Measurements from ENCODE around the gene LSM14A. TPM values are rescaled to one million over a fixed set of nuclear protein-coding genes. Genes with fewer than 3 reads are reported as not detected.
"Not testable (repeated sequence)": the region's sequence is repeated elsewhere in the genome, so short reads cannot be mapped to it uniquely, and the experiment has no call there.

LSM14A gene
- total RNA-seq, 5 donors from 2014 or later (not counting 1 experiment from before 2014, with no cell fraction given), result 135 to 180 (median 159) TPM

DNA sequence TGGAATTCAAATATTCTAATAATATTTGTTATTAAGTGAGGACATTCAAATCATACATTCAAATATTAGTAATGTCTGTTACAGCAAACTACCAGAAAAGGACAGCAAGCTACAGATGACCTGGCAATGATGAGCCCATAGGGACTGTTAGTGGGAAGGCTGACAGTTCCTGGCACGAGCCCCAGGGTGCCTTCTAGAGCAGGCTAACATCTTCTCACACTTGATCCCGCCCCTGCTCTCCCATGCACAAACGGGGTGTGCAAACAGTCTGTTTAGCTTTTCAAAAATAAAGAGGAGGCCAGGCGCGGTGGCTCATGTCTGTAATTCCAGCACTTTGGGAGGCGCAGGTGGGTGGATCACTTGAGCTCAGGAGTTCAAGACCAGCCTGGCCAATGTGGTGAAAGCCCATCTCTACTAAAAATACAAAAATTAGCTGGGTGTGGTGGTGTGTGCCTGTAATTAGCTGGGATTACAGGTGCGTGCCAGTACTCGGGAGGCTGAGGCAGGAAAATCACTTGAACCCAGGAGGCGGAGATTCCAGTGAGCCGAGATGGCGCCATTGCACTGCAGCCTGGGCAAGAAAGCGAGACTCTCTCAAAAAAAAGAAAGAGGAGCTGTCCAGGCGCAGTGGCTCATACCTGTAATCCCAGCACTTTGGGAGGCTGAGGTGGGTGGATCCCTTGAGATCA, 72.5 kb downstream of the LSM14A start:
- POLR2A ChIA-PET, result no interaction called here
- Mint-ChIP-seq H3K9me3 (no peaks in the 10 kb centered on the region), H3K27me3 (no peaks in the 10 kb centered on the region), H3K36me3 (no peaks in the 10 kb centered on the region), H3K27ac (no peak overlapping the region), H3K4me3 (no peak overlapping the region), H3K4me1 (no peaks in the 10 kb centered on the region)
- H3K27me3 ChIP-seq (replicated peaks in 1 of 2; ENCODE audit: control insufficient read depth in 2 of 2, extremely low read depth in 1 of 2, insufficient read depth in 2 of 2, low read length in 1 of 2), result no peaks in the 10 kb centered on the region
- no peaks in the 10 kb centered on the region for H3K9me3 ChIP-seq
- H3K4me3 ChIP-seq (ENCODE audit: control insufficient read depth in 1 of 2, extremely low read depth in 1 of 2, low read length in 1 of 2), result no peak overlapping the region
- CTCF ChIA-PET, result no interaction called here
- DNase-seq (no peak), ATAC-seq (replicated peaks in 1 of 4) (no peak)
- H3K36me3 ChIP-seq (ENCODE audit: control insufficient read depth in 2 of 2, extremely low read depth in 1 of 2, insufficient read depth in 1 of 2, low read length in 1 of 2), result no peaks in the 10 kb centered on the region
- H3K27ac ChIP-seq (ENCODE audit: low read length), result no peak overlapping the region
- WGBS (ENCODE audit: insufficient coverage), result 69% methylated on average over 3 of the region's 13 CpGs
- H3K4me1 ChIP-seq (ENCODE audit: control insufficient read depth in 1 of 2, extremely low read depth in 1 of 2, insufficient read depth in 2 of 2, low read length in 2 of 2), result no peaks in the 10 kb centered on the region

DNA sequence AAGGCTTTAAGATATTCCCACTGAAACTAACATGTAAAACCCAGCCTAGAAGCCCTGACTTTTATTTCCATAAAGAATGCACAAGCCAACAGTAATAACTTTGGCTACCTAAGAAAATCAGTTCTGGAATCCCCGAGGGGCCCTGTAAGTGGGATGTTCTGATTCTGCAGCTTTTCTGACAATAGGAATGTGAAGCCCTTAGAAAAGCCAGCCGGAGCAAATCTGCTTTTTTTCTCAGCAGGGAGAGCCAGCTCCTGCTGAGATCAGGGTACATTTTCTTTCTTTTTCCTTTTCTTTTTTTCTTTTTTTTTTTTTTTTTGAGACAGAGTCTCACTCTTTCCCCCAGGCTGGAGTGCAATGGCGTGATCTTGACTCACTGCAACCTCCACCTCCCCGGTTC, 74.0 kb downstream of the LSM14A start:
- ChIA-PET CTCF (interaction anchor here in 1 of 2 donors (0.7 kb wide), 1 partner anchor 898 kb away, joined by 6 read pairs; no protein-coding TSS in a partner anchor), POLR2A (no interaction called here)
- no peak overlapping the region for H3K27ac ChIP-seq (ENCODE audit: low read length)
- H3K27me3 ChIP-seq (replicated peaks in 1 of 2; ENCODE audit: control insufficient read depth in 2 of 2, extremely low read depth in 1 of 2, insufficient read depth in 2 of 2, low read length in 1 of 2), result no peaks in the 10 kb centered on the region
- no peaks in the 10 kb centered on the region for H3K36me3 ChIP-seq (ENCODE audit: control insufficient read depth in 2 of 2, extremely low read depth in 1 of 2, insufficient read depth in 1 of 2, low read length in 1 of 2)
- no peaks in the 10 kb centered on the region for H3K4me1 ChIP-seq (ENCODE audit: control insufficient read depth in 1 of 2, extremely low read depth in 1 of 2, insufficient read depth in 2 of 2, low read length in 2 of 2)
- Mint-ChIP-seq H3K4me1 (no peaks in the 10 kb centered on the region), H3K36me3 (no peaks in the 10 kb centered on the region), H3K4me3 (no peak overlapping the region), H3K27me3 (no peaks in the 10 kb centered on the region), H3K27ac (no peak overlapping the region), H3K9me3 (no peaks in the 10 kb centered on the region)
- WGBS (ENCODE audit: insufficient coverage), result 100% methylated on average over 1 of the region's 4 CpGs
- DNase-seq (no peak), ATAC-seq (replicated peaks in 1 of 4) (no peak)
- H3K4me3 ChIP-seq (ENCODE audit: control insufficient read depth in 1 of 2, extremely low read depth in 1 of 2, low read length in 1 of 2), result no peak overlapping the region
- H3K9me3 ChIP-seq, result no peaks in the 10 kb centered on the region

DNA sequence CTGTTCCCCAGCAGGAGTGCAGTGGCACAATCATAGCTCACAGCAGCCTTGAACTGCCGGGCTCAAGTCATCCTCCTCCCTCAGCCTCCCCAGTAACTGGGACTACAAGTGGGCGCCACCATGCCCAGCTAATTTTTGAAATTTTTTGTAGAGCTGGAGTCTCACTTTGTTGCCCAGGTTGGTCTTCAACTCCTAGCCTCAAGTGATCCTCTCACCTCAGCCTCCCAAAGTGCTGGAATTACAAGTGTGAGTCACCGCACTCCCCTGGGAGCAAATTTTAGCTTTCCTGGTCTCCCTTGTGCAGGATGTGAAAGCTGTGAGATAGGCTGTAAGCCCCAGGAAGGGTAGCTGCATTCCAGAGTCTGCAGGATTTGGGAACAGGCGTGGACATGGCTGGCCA, 76.6 kb downstream of the LSM14A start:
- no peaks in the 10 kb centered on the region for H3K36me3 ChIP-seq (ENCODE audit: control insufficient read depth in 2 of 2, extremely low read depth in 1 of 2, insufficient read depth in 1 of 2, low read length in 1 of 2)
- no peaks in the 10 kb centered on the region for H3K27me3 ChIP-seq (replicated peaks in 1 of 2; ENCODE audit: control insufficient read depth in 2 of 2, extremely low read depth in 1 of 2, insufficient read depth in 2 of 2, low read length in 1 of 2)
- ATAC-seq (replicated peaks in 1 of 4) (no peak), DNase-seq (no peak)
- peaks cover 2 to 6% of the 10 kb centered on the region in 2 experiments for H3K4me1 ChIP-seq (ENCODE audit: control insufficient read depth in 1 of 2, extremely low read depth in 1 of 2, insufficient read depth in 2 of 2, low read length in 2 of 2)
- Mint-ChIP-seq H3K4me3 (no peak overlapping the region), H3K9me3 (no peaks in the 10 kb centered on the region), H3K27ac (no peak overlapping the region), H3K4me1 (peaks cover 7 to 8% (median 8%) of the 10 kb centered on the region in 3 donors), H3K27me3 (no peaks in the 10 kb centered on the region), H3K36me3 (no peaks in the 10 kb centered on the region)
- POLR2A ChIA-PET, result interaction anchor here in 1 of 2 donors (0.6 kb wide), 1 partner anchor 76 kb away, joined by 6 read pairs; no protein-coding TSS in a partner anchor
- H3K9me3 ChIP-seq, result no peaks in the 10 kb centered on the region
- no peak overlapping the region for H3K27ac ChIP-seq (ENCODE audit: low read length)
- H3K4me3 ChIP-seq (ENCODE audit: control insufficient read depth in 1 of 2, extremely low read depth in 1 of 2, low read length in 1 of 2), result no peak overlapping the region
- WGBS (ENCODE audit: insufficient coverage), result 92% methylated on average over 1 of the region's 4 CpGs
- CTCF ChIA-PET, result no interaction called here

DNA sequence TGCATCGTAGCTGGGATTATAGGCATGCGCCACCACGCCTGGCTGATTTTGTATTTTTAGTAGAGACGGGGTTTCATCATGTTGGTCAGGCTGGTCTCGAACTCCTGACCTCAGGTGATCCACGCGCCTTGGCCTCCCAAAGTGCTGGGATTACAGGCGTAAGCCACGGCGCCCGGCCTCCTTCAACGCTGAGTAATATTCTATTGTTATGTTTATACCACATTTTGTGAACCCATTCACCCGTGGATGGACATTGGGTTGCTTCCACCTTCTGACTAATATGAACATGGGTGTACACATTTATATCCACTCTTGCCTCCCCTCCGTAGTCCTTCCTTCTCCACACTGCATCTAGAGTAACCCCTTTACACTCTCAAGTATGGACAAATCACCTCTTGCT, 80.9 kb downstream of the LSM14A start:
- H3K4me3 Mint-ChIP-seq, result peak overlapping the region; percentile 86 to 99 (median 95)
- H3K9me3 Mint-ChIP-seq; H3K36me3 ChIP-seq (ENCODE audit: control insufficient read depth in 2 of 2, extremely low read depth in 1 of 2, insufficient read depth in 1 of 2, low read length in 1 of 2); CTCF ChIA-PET; H3K27me3 ChIP-seq (replicated peaks in 1 of 2; ENCODE audit: control insufficient read depth in 2 of 2, extremely low read depth in 1 of 2, insufficient read depth in 2 of 2, low read length in 1 of 2); ATAC-seq (replicated peaks in 1 of 4); H3K27me3 Mint-ChIP-seq; DNase-seq; H3K9me3 ChIP-seq; H3K4me3 ChIP-seq (ENCODE audit: control insufficient read depth in 1 of 2, extremely low read depth in 1 of 2, low read length in 1 of 2); H3K27ac ChIP-seq (ENCODE audit: low read length); H3K36me3 Mint-ChIP-seq; POLR2A ChIA-PET: not testable (repeated sequence)
- peaks cover 30 to 35% (median 33%) of the 10 kb centered on the region in 3 donors for H3K4me1 Mint-ChIP-seq
- peak overlapping the region in 1 of 2 donors; percentile 95 for H3K27ac Mint-ChIP-seq
- whole genome bisulfite sequencing (ENCODE audit: insufficient coverage), result 100% methylated on average over 1 of the region's 14 CpGs
- H3K4me1 ChIP-seq (ENCODE audit: control insufficient read depth in 1 of 2, extremely low read depth in 1 of 2, insufficient read depth in 2 of 2, low read length in 2 of 2), result peaks cover 14 to 20% of the 10 kb centered on the region in 2 experiments

DNA sequence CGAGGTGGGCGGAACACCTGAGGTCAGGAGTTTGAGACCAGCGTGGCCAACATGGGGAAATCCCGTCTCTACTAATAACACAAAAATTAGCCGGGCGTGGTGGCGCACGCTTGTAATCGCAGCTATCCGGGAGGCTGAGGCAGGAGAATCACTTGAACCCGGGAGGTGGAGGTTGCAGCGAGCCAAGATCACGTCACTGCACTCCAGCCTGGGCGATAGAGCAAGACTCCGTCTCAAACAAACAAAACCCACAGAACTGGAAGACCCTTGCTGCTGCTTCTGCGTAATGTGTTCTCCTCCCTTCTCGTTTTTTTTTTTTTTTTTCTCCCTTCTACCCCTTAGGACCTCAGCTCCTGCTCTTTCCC, 81.4 kb downstream of the LSM14A start:
- 47% methylated on average over 8 of the region's 17 CpGs for WGBS (ENCODE audit: insufficient coverage)
- H3K4me3 ChIP-seq (ENCODE audit: control insufficient read depth in 1 of 2, extremely low read depth in 1 of 2, low read length in 1 of 2), result peak overlapping the region; percentile 78 to 94
- Mint-ChIP-seq H3K4me3 (peak overlapping the region; percentile 86 to 99 (median 95)), H3K27ac (peak overlapping the region; percentile 95 to 98), H3K4me1 (peaks cover 32 to 38% (median 36%) of the 10 kb centered on the region in 3 donors)
- H3K36me3 Mint-ChIP-seq; H3K27me3 ChIP-seq (replicated peaks in 1 of 2; ENCODE audit: control insufficient read depth in 2 of 2, extremely low read depth in 1 of 2, insufficient read depth in 2 of 2, low read length in 1 of 2); POLR2A ChIA-PET; H3K36me3 ChIP-seq (ENCODE audit: control insufficient read depth in 2 of 2, extremely low read depth in 1 of 2, insufficient read depth in 1 of 2, low read length in 1 of 2); H3K9me3 ChIP-seq; ATAC-seq (replicated peaks in 1 of 4); H3K27me3 Mint-ChIP-seq; DNase-seq; H3K9me3 Mint-ChIP-seq; CTCF ChIA-PET: not testable (repeated sequence)
- peak overlapping the region; percentile 90 for H3K27ac ChIP-seq (ENCODE audit: low read length)
- H3K4me1 ChIP-seq (ENCODE audit: control insufficient read depth in 1 of 2, extremely low read depth in 1 of 2, insufficient read depth in 2 of 2, low read length in 2 of 2), result peaks cover 14 to 20% of the 10 kb centered on the region in 2 experiments

DNA sequence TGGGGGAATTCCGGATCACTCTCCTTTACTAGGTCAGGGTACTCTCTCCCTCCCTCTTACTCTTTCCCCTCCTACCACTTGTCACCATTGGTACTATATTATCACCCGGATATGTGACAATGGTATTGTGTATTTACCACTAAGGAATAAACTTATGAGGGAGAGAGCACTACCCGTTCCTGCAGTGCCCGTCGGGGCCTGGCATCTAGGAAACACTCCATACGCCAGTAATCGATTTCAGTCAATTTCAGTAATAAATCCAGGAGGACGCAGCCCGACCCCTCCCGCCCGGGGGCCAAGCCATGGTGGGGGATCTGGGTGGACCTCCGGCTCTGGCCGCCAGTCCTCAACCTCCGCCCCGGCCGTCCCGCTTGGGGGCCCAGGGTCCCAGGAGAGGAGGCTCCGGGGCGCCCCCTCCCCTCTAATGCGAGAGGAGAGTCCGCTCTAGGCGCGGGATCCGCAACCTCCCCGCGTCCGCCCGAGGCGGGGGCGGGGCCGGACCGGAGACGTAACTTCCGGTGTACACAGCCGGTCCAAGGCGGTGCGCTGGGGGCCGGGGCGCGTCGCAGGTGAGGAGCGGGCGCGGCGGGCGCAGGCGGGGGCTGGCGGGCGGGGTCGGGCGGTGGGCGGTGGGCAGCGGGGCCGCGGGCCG, 81.9 kb downstream of the LSM14A start, which contains the start of gene GARRE1:
TSS of gene GARRE1 (plus strand) at position 509 of the 652 bp plus-strand sequence. CDS start 45,920 bp downstream, outside the sequence.
- ChIA-PET CTCF (no interaction called here), POLR2A (no interaction called here)
- peak within 1 kb of the TSS; percentile 78 to 94 for H3K4me3 ChIP-seq (ENCODE audit: control insufficient read depth in 1 of 2, extremely low read depth in 1 of 2, low read length in 1 of 2)
- Mint-ChIP-seq H3K4me1 (peaks cover 35 to 43% (median 40%) of the 10 kb centered on the region in 3 donors), H3K9me3 (no peaks in the 10 kb centered on the region), H3K27ac (peak within 1 kb of the TSS; percentile 95 to 98), H3K27me3 (no peaks in the 10 kb centered on the region), H3K36me3 (peaks cover 4% of the 10 kb centered on the region), H3K4me3 (peak within 1 kb of the TSS; percentile 86 to 99 (median 95))
- H3K9me3 ChIP-seq, result no peaks in the 10 kb centered on the region
- H3K27me3 ChIP-seq (replicated peaks in 1 of 2; ENCODE audit: control insufficient read depth in 2 of 2, extremely low read depth in 1 of 2, insufficient read depth in 2 of 2, low read length in 1 of 2), result no peaks in the 10 kb centered on the region
- peaks cover 0 to 2% of the 10 kb centered on the region in 2 donors for H3K36me3 ChIP-seq (ENCODE audit: control insufficient read depth in 2 of 2, extremely low read depth in 1 of 2, insufficient read depth in 1 of 2, low read length in 1 of 2)
- 1% methylated on average over 47 of the region's 56 CpGs for WGBS (ENCODE audit: insufficient coverage)
- H3K4me1 ChIP-seq (ENCODE audit: control insufficient read depth in 1 of 2, extremely low read depth in 1 of 2, insufficient read depth in 2 of 2, low read length in 2 of 2), result peaks cover 14 to 20% of the 10 kb centered on the region in 2 experiments
- ATAC-seq (replicated peaks in 1 of 4), result peak; percentile 94
- peak within 1 kb of the TSS; percentile 90 for H3K27ac ChIP-seq (ENCODE audit: low read length)
- DNase-seq, result peak; percentile 73 to 91 (median 83)
